H1 (cell line): Measurements from ENCODE around the gene SMARCA4. TPM values are rescaled to one million over a fixed set of nuclear protein-coding genes. Genes with fewer than 3 reads are reported as not detected.

ENCODE experiments used
- CTCF ChIA-PET: fragments of 300-600 bp; sonication (Branson Sonifier 250); formaldehyde crosslinking; loops from one replicate; lab custom pipeline; 2021; ENCODE audit not compliant: partially characterized antibody; lab: Charles Lee
- POLR2A ChIA-PET: fragments of 300-600 bp; sonication (Branson Sonifier 250); formaldehyde crosslinking; loops from one replicate; lab custom pipeline; 2021; ENCODE audit warnings: inconsistent platforms; ENCODE audit not compliant: partially characterized antibody; lab: Charles Lee
- DNase-seq, 2 experiments: peaks; one replicate each; pipeline versions ENCODE4 v3.0.0 to v3.0.0-alpha.2; 2010 to 2022; ENCODE audit warnings: low spot score in 2 of 2, low read depth in 1 of 2, mixed read lengths in 1 of 2
- FAIRE-seq: peaks from 2 replicates; lab custom pipeline; 2011; peaks lifted over from hg19 to GRCh38; lab: Jason Lieb, UNC
- H2AFZ ChIP-seq: 2 replicates; pipeline ENCODE4 v1.8.1; 2012; ENCODE audit warnings: low read length, inconsistent platforms
- H2AK5ac ChIP-seq: 2 replicates; pipeline ENCODE4 v1.6.1; 2013; ENCODE audit warnings: low read depth, low read length
- H2BK120ac ChIP-seq: replicated peaks from 2 replicates; pipeline ENCODE3; 2013; ENCODE audit warnings: low read depth, low read length, inconsistent platforms
- H2BK12ac ChIP-seq: 2 replicates; pipeline ENCODE4 v1.6.1; 2013; ENCODE audit warnings: low read depth, low read length
- H2BK15ac ChIP-seq: 2 replicates; pipeline ENCODE4 v1.6.1; 2013; ENCODE audit warnings: low read length
- H2BK20ac ChIP-seq: 2 replicates; pipeline ENCODE4 v1.6.1; 2013; ENCODE audit warnings: low read length
- H2BK5ac ChIP-seq: 2 replicates; pipeline ENCODE4 v1.6.1; 2013; ENCODE audit warnings: low read depth, low read length
- H3K14ac ChIP-seq: 2 replicates; pipeline ENCODE4 v1.6.1; 2013; ENCODE audit warnings: inconsistent platforms; ENCODE audit not compliant: insufficient read length
- H3K18ac ChIP-seq: 2 replicates; pipeline ENCODE4 v1.6.1; 2013; ENCODE audit warnings: low read length; ENCODE audit errors: extremely low read depth
- H3K23ac ChIP-seq: 2 replicates; pipeline ENCODE4 v1.6.1; 2013; ENCODE audit warnings: inconsistent platforms; ENCODE audit not compliant: insufficient read length
- H3K23me2 ChIP-seq: 2 replicates; pipeline ENCODE4 v1.6.1; 2013; ENCODE audit warnings: low read depth, low read length
- H3K27ac ChIP-seq: 2 replicates; pipeline ENCODE4 v1.6.1; 2011; ENCODE audit warnings: low read depth, low read length, inconsistent platforms
- H3K27me3 ChIP-seq, 4 experiments: replicated peaks in 1 of 4; 1 replicate in 1 of 4; 2 replicates in 3 of 4; pipeline versions ENCODE4 v1.6.1 to v1.8.1; 2011 to 2013; ENCODE audit warnings: low read length in 3 of 4, mild to moderate bottlenecking in 3 of 4, inconsistent platforms in 2 of 4, mixed read lengths in 2 of 4, moderate library complexity in 1 of 4; ENCODE audit not compliant: control insufficient read depth in 3 of 4, insufficient read depth in 3 of 4; ENCODE audit errors: extremely low read depth in 1 of 4
- H3K36me3 ChIP-seq, 4 experiments: 2 replicates each; pipeline versions ENCODE4 v1.6.1 to v1.8.1; 2011 to 2013; ENCODE audit warnings: mild to moderate bottlenecking in 4 of 4, low read length in 3 of 4, moderate library complexity in 2 of 4, control low read depth in 1 of 4, inconsistent platforms in 1 of 4; ENCODE audit not compliant: insufficient read depth in 4 of 4, control insufficient read depth in 2 of 4
- H3K4ac ChIP-seq: replicated peaks from 2 replicates; pipeline ENCODE3; 2013; ENCODE audit warnings: low read length, low read depth, mixed read lengths, inconsistent platforms; ENCODE audit not compliant: insufficient read length
- H3K4me1 ChIP-seq, 4 experiments: replicated peaks in 1 of 4; 1 replicate in 1 of 4; 2 replicates in 3 of 4; pipeline versions ENCODE4 v1.6.1 to v1.8.1; 2011 to 2013; ENCODE audit warnings: low read length in 3 of 4, inconsistent platforms in 2 of 4, mixed read lengths in 1 of 4; ENCODE audit not compliant: insufficient read depth in 4 of 4, control insufficient read depth in 3 of 4
- H3K4me2 ChIP-seq, 2 experiments: 2 replicates each; pipeline versions ENCODE4 v1.6.1 to v1.8.1; 2011 to 2013; ENCODE audit warnings: low read depth in 2 of 2, low read length in 2 of 2, control low read depth in 1 of 2, inconsistent platforms in 1 of 2, mild to moderate bottlenecking in 1 of 2; ENCODE audit not compliant: insufficient read depth in 1 of 2
- H3K4me3 ChIP-seq, 4 experiments: fragments of 200-600, 300-600 bp in 1 of 4; sonication (generic), shearing (Covaris generic), sonication (Bioruptor Twin) in 1 of 4; 2 replicates each; pipeline versions ENCODE4 v1.5.1 to v1.8.1; 2011 to 2016; ENCODE audit warnings: low read length in 4 of 4, low read depth in 3 of 4, control low read depth in 2 of 4, inconsistent platforms in 2 of 4, mild to moderate bottlenecking in 2 of 4, mixed read lengths in 1 of 4, moderate library complexity in 1 of 4; ENCODE audit not compliant: insufficient read depth in 2 of 4; ENCODE audit errors: extremely low read depth in 1 of 4
- H3K56ac ChIP-seq: replicated peaks from 2 replicates; pipeline ENCODE3; 2013; ENCODE audit warnings: low read depth, mild to moderate bottlenecking, mixed read lengths, low read length, inconsistent platforms; ENCODE audit not compliant: insufficient read length
- H3K79me1 ChIP-seq: 2 replicates; pipeline ENCODE4 v1.6.1; 2013; ENCODE audit warnings: low read depth, low read length, control low read depth
- H3K79me2 ChIP-seq, 2 experiments: 2 replicates each; pipeline versions ENCODE4 v1.6.1 to v1.8.1; 2012 to 2013; ENCODE audit warnings: low read length in 2 of 2, mild to moderate bottlenecking in 2 of 2, inconsistent platforms in 1 of 2; ENCODE audit not compliant: insufficient read depth in 2 of 2, control insufficient read depth in 1 of 2
- H3K9ac ChIP-seq, 4 experiments: replicated peaks in 1 of 4; 1 replicate in 1 of 4; 2 replicates in 3 of 4; pipeline versions ENCODE4 v1.6.1 to v1.8.1; 2011 to 2013; ENCODE audit warnings: low read depth in 3 of 4, low read length in 3 of 4, control low read depth in 2 of 4, mild to moderate bottlenecking in 2 of 4, moderate library complexity in 2 of 4, inconsistent platforms in 1 of 4; ENCODE audit errors: extremely low read depth in 1 of 4
- H3K9me3 ChIP-seq, 2 experiments: 2 replicates each; pipeline versions ENCODE4 v1.6.1 to v1.8.1; 2012 to 2013; ENCODE audit warnings: mild to moderate bottlenecking in 2 of 2, moderate library complexity in 2 of 2, control low read depth in 1 of 2, inconsistent platforms in 1 of 2, low read depth in 1 of 2, low read length in 1 of 2, mixed read lengths in 1 of 2; ENCODE audit not compliant: insufficient read depth in 2 of 2
- H4K20me1 ChIP-seq, 2 experiments: replicated peaks in 1 of 2; 2 replicates each; pipeline versions ENCODE3 to v1.8.1; 2011 to 2013; ENCODE audit warnings: inconsistent platforms in 2 of 2, low read length in 2 of 2, mild to moderate bottlenecking in 1 of 2; ENCODE audit not compliant: insufficient read depth in 2 of 2, control insufficient read depth in 1 of 2
- H4K5ac ChIP-seq: 2 replicates; pipeline ENCODE4 v1.6.1; 2013; ENCODE audit warnings: low read length, low read depth, mixed read lengths, inconsistent platforms; ENCODE audit not compliant: insufficient read length
- H4K8ac ChIP-seq: 2 replicates; pipeline ENCODE4 v1.8.0; 2013; ENCODE audit warnings: mild to moderate bottlenecking, moderate library complexity, low read length, inconsistent platforms; ENCODE audit not compliant: insufficient read depth; ENCODE audit errors: extremely low read depth
- H4K91ac ChIP-seq: replicated peaks from 2 replicates; pipeline ENCODE3; 2013; ENCODE audit warnings: low read length, mixed read lengths, inconsistent platforms; ENCODE audit not compliant: insufficient read length
- CHD2 ChIP-seq: IDR thresholded peaks from 2 replicates; pipeline ENCODE4 v1.6.1; 2012; ENCODE audit warnings: low read length, improper control_type of control experiment
- FOSL1 ChIP-seq: IDR thresholded peaks from 2 replicates; pipeline ENCODE4 v1.6.1; 2011; ENCODE audit warnings: mild to moderate bottlenecking, low read depth, low read length, moderate library complexity; ENCODE audit not compliant: insufficient read depth
- HDAC2 ChIP-seq, 2 experiments: fragments of 300-600 bp in 1 of 2; sonication (generic) in 1 of 2; IDR thresholded peaks; 2 replicates each; pipeline ENCODE4 v1.6.1; 2011 to 2012; ENCODE audit warnings: low read depth in 2 of 2, low read length in 2 of 2, mild to moderate bottlenecking in 2 of 2, moderate library complexity in 2 of 2, borderline replicate concordance in 1 of 2, inconsistent platforms in 1 of 2
- JUN ChIP-seq: IDR thresholded peaks from 2 replicates; pipeline ENCODE4 v1.6.1; 2011; ENCODE audit warnings: low read depth, mild to moderate bottlenecking, improper control_type of control experiment, low read length
- POLR2AphosphoS5 ChIP-seq: IDR thresholded peaks from 2 replicates; pipeline ENCODE4 v1.6.1; 2011; ENCODE audit warnings: low read depth, low read length
- RAD21 ChIP-seq, 2 experiments: IDR thresholded peaks in 1 of 2; conservative IDR thresholded peaks in 1 of 2; 2 replicates each; pipeline ENCODE4 v1.6.1; 2011; ENCODE audit warnings: low read depth in 2 of 2, low read length in 2 of 2, improper control_type of control experiment in 1 of 2, inconsistent platforms in 1 of 2, mild to moderate bottlenecking in 1 of 2, moderate library complexity in 1 of 2
- SIX5 ChIP-seq: IDR thresholded peaks from 2 replicates; pipeline ENCODE4 v1.6.1; 2011; ENCODE audit warnings: mild to moderate bottlenecking, low read depth, low read length
- SP4 ChIP-seq: IDR thresholded peaks from 2 replicates; pipeline ENCODE4 v1.6.1; 2012; ENCODE audit warnings: low read length, inconsistent platforms
- SRF ChIP-seq: IDR thresholded peaks from 2 replicates; pipeline ENCODE4 v1.6.1; 2011; ENCODE audit warnings: mild to moderate bottlenecking, low read depth, low read length, moderate library complexity
- TAF1 ChIP-seq: IDR thresholded peaks from 2 replicates; pipeline ENCODE4 v1.6.1; 2011; ENCODE audit warnings: mild to moderate bottlenecking, low read depth, low read length
- WGBS, 2 experiments: shearing (Covaris generic) in 1 of 2; methylation state at CpG; one replicate each; pipeline versions ENCODE4 v1.1.6 to v1.1.7; 2013 to 2015; ENCODE audit warnings: low lambda C conversion rate in 2 of 2, mixed read lengths in 2 of 2, inconsistent platforms in 1 of 2, low coverage in 1 of 2, missing lambda C conversion rate in 1 of 2; ENCODE audit not compliant: insufficient replicate concordance in 2 of 2, insufficient coverage in 1 of 2, insufficient read length in 1 of 2; ENCODE audit errors: extremely low coverage in 1 of 2, missing lambda C conversion rate in 1 of 2; 5-methylcytosine and 5-hydroxymethylcytosine counted together
- polyA plus RNA-seq, 7 experiments: library from polyadenylated mRNA; depleted of rRNA in 3 of 7; stranded (reverse) in 5 of 7; unstranded in 2 of 7; fragments of >200 nt in 5 of 7; fragments of 200-250 nt in 2 of 7; gene quantifications; 1 replicate in 5 of 7; 2 replicates in 1 of 7; 4 replicates in 1 of 7; pipeline versions ENCODE4 v1.2.1 to v1.2.3, GENCODE V29; 2011 to 2013; ENCODE audit warnings: missing spikeins in 2 of 7, mixed read lengths in 2 of 7
- total RNA-seq: library from RNA; stranded (reverse); fragmentation: NEBNext Ultra II Directional; extraction: Animal tissue kit (Norgen Biotek cat#: 25700); gene quantifications from 2 replicates; pipeline ENCODE4 v1.2.1, GENCODE V29; 2021
- TF ChIP-seq, protein P1 (sequence below): IDR thresholded peaks from 2 replicates; pipeline ENCODE4 v1.6.1; 2011; ENCODE audit warnings: low read length, improper control_type of control experiment

Gene SMARCA4
- total and polyA plus RNA-seq, 2 of the 8 experiments (the other 6 are each of a cell fraction or from before 2014, with no cell fraction given) = 86.4 to 263 TPM

DNA sequence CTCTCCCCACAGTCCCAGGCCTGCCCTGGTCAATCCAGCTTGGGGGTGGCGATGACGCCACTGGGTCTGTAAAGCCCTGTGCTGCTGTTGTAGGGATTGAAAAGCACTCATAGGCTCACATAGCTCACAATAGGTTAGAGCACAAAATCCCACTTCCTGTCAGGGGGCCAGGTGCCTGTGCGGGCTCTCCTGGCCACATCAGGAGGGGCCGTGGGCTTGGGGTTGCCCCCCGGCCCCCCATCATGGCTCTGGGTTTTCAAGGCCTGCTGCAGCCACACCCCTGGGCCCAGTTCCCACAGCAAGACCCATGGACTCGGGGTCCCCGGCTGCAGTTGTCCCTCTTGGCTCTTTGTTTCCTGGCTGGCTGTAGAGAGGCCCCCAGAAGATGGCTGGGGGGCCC, 62.9 kb downstream of the SMARCA4 start:
- Histone ChIP-seq H4K8ac (0 out of 2 replicates have a peak overlapping the region, but pooled peaks have one; percentile 25), H3K79me1 (peaks cover 5% of the 10 kb centered on the region), H3K23ac (no peak overlapping the region), H4K5ac (no peak overlapping the region), H2BK20ac (no peak overlapping the region), H3K36me3 (peaks cover 57 to 87% (median 82%) of the 10 kb centered on the region in 4 experiments), H3K4me3 (no peak overlapping the region), H2BK5ac (no peak overlapping the region), H2AFZ (no peak overlapping the region), H3K23me2 (no peaks in the 10 kb centered on the region), H3K4me1 (no peaks in the 10 kb centered on the region), H3K27ac (no peak overlapping the region), H2AK5ac (no peak overlapping the region), H2BK12ac (no peak overlapping the region), H3K79me2 (no peaks in the 10 kb centered on the region; a peak in 1 of 4 replicates), H3K18ac (no peak overlapping the region), H3K4ac (no peak overlapping the region), H2BK120ac (no peak overlapping the region), H3K9ac (no peak overlapping the region), H4K91ac (no peak overlapping the region), H3K56ac (no peak overlapping the region), H4K20me1 (peaks cover 3 to 18% of the 10 kb centered on the region in 2 experiments), H3K14ac (no peak overlapping the region), H3K9me3 (no peaks in the 10 kb centered on the region), H3K27me3 (no peaks in the 10 kb centered on the region), H2BK15ac (no peak overlapping the region), H3K4me2 (no peak overlapping the region)
- ChIA-PET POLR2A (interaction anchor here (0.6 kb wide), 1 partner anchor 87 kb away, joined by 3 read pairs; no protein-coding TSS in a partner anchor), CTCF (interaction anchor here (1.0 to 1.1 kb wide), 2 partner anchors 11 to 12 kb away, joined by 3 to 4 read pairs; no protein-coding TSS in a partner anchor)
- FAIRE-seq (no peak), DNase-seq (no peak)
- 94% methylated on average over 4 of the region's 7 CpGs; no CpG with 5 or more reads in 1 of the 2 experiments for WGBS, 2 experiments
- TF ChIP-seq HDAC2 (IDR thresholded peaks at IDR 0.05; ENCODE audit: borderline replicate concordance in 1 of 2, low read depth in 2 of 2, low read length in 2 of 2) = no peak
- no peak for TF ChIP-seq POLR2AphosphoS5
- no peak for TF ChIP-seq JUN
- TF ChIP-seq SIX5 = no peak
- no peak for TF ChIP-seq SP4
- no peak for TF ChIP-seq SRF
- TF ChIP-seq, protein P1, sequence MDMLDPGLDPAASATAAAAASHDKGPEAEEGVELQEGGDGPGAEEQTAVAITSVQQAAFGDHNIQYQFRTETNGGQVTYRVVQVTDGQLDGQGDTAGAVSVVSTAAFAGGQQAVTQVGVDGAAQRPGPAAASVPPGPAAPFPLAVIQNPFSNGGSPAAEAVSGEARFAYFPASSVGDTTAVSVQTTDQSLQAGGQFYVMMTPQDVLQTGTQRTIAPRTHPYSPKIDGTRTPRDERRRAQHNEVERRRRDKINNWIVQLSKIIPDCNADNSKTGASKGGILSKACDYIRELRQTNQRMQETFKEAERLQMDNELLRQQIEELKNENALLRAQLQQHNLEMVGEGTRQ = no peak
- TF ChIP-seq RAD21 (IDR thresholded peaks at IDR 0.05 in 1 of 2, conservative IDR thresholded peaks at IDR 0.05 in 1 of 2; ENCODE audit: low read depth in 2 of 2, low read length in 2 of 2) = no peak
- no peak for TF ChIP-seq TAF1
- no peak for TF ChIP-seq FOSL1
- TF ChIP-seq CHD2 = no peak
